ENCODE results near the gene PRR35. TPM values are rescaled to one million over a fixed set of nuclear protein-coding genes. Genes with fewer than 3 reads are reported as not detected.

PRR35 gene
- total and polyA plus RNA-seq, 2 of the 4 experiments (the other 2 are of a cell fraction), result not detected

DNA sequence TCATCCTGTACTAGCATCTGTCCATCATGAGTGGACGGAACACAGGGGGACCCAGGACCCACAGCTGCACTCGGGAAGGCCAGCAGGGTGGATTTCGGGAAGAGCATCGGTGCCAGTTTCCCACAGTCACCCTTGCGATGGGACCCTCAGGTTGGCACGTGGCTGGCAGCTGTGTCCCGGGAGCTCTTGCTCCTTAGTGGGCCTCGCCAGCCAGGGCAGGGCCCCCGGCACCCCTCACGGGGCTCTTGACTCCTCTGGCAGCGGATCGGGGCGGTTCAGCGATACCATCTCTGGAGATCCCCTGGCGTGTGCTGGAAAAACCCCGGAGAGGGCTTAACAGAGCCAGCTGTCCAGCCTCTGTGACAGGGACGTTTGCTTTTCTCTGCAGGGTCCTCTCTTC, 23.4 kb upstream of the PRR35 start:
- H4K20me1 ChIP-seq (ENCODE audit: insufficient read depth, low read length), result peaks cover 67% of the 10 kb centered on the region
- peaks cover 11% of the 10 kb centered on the region; the same call in 1 of the 2 replicates for H3K36me3 ChIP-seq (ENCODE audit: control insufficient read depth, insufficient read depth, low read length)
- no peak overlapping the region for H3K18ac ChIP-seq (ENCODE audit: low read depth, low read length)
- no peak overlapping the region for H2AFZ ChIP-seq (replicated peaks; ENCODE audit: low read length, poor library complexity)
- H4K91ac ChIP-seq (ENCODE audit: insufficient read depth, low read depth, low read length), result no peak overlapping the region
- H3K9me3 ChIP-seq (ENCODE audit: control insufficient read depth, insufficient read depth, low read length), result no peaks in the 10 kb centered on the region
- no peak overlapping the region for H3K4me2 ChIP-seq (ENCODE audit: low read depth, low read length)
- dilution Hi-C loops (cut with HindIII; ENCODE audit: low sequenced_read_pairs, unreplicated experiment) (no loop called here), in situ Hi-C loops (cut with MboI; ENCODE audit: low sequenced_read_pairs) (no loop called here), intact Hi-C loops (cut with micrococcal nuclease) (no loop called here)
- H3K9me1 ChIP-seq (ENCODE audit: insufficient read depth, low read length), result peaks cover 12% of the 10 kb centered on the region; the same call in 1 of the 2 replicates
- H2AK9ac ChIP-seq (replicated peaks; ENCODE audit: low read depth, low read length, poor library complexity), result no peak overlapping the region
- H3K27ac ChIP-seq (ENCODE audit: insufficient read depth, low read length), result no peak overlapping the region
- H3K79me1 ChIP-seq (ENCODE audit: low read depth in 1 of 2, low read length in 2 of 2), result peaks cover 13 to 74% of the 10 kb centered on the region in 2 experiments
- no peak overlapping the region for H2BK5ac ChIP-seq (ENCODE audit: low read depth, low read length, poor library complexity, severe bottlenecking)
- WGBS, 2 experiments (ENCODE audit: extremely low coverage in 2 of 2, insufficient read length in 1 of 2), result 99% methylated on average over 14 of the region's 17 CpGs; no CpG with 5 or more reads in 1 of the 2 experiments
- H3K4ac ChIP-seq (ENCODE audit: low read depth, low read length), result no peak overlapping the region
- H3K4me1 ChIP-seq (ENCODE audit: control insufficient read depth, insufficient read depth, low read length), result peaks cover 22% of the 10 kb centered on the region
- CTCF ChIA-PET, result no interaction called here
- no peak overlapping the region for H2BK120ac ChIP-seq (ENCODE audit: low read depth, low read length)
- POLR2A ChIA-PET (ENCODE audit: unreplicated experiment), result no interaction called here
- ATAC-seq (ENCODE audit: low read depth), result no peak
- no peak overlapping the region for H4K5ac ChIP-seq (ENCODE audit: low read depth, low read length)
- no peak overlapping the region for H3K23ac ChIP-seq (ENCODE audit: low read depth, low read length)
- no TSS peak for BruUV-seq (replicated peaks)
- H2AK5ac ChIP-seq (ENCODE audit: low read depth, low read length), result no peak overlapping the region; the same call in 1 of the 2 replicates
- H2BK20ac ChIP-seq (ENCODE audit: low read depth, low read length), result no peak overlapping the region
- no peak overlapping the region for H4K8ac ChIP-seq (ENCODE audit: low read depth in 2 of 2, low read length in 2 of 2)
- no peak overlapping the region for H3K9ac ChIP-seq (ENCODE audit: low read depth, low read length)
- H3K4me3 ChIP-seq (ENCODE audit: insufficient read depth, low read depth, low read length), result no peak overlapping the region
- H3K14ac ChIP-seq (replicated peaks; ENCODE audit: low read depth, low read length), result no peak overlapping the region
- DNase-seq, result no peak
- H3K27me3 ChIP-seq (ENCODE audit: control insufficient read depth, insufficient read depth, low read length), result no peaks in the 10 kb centered on the region
- no peak overlapping the region for H2BK15ac ChIP-seq (ENCODE audit: low read depth, low read length)
- no peak overlapping the region for H3K56ac ChIP-seq (ENCODE audit: extremely low read depth, insufficient read depth, low read length)
- TF ChIP-seq RAD21 (IDR thresholded peaks at IDR 0.05; ENCODE audit: low read length) (no peak), POLR2A (IDR thresholded peaks at IDR 0.05; ENCODE audit: low read depth, low read length) (no peak), BHLHE40 (IDR thresholded peaks at IDR 0.05; ENCODE audit: low read depth, low read length) (no peak), MAFK (IDR thresholded peaks at IDR 0.05; ENCODE audit: low read depth, low read length) (no peak), MXI1 (IDR thresholded peaks at IDR 0.05; ENCODE audit: borderline replicate concordance, low read depth, low read length) (no peak), NFE2L2 (IDR thresholded peaks at IDR 0.05; ENCODE audit: low read depth, low read length) (no peak), MAZ (IDR thresholded peaks at IDR 0.05; ENCODE audit: borderline replicate concordance, low read depth, low read length) (no peak)
- TF ChIP-seq, protein P1, sequence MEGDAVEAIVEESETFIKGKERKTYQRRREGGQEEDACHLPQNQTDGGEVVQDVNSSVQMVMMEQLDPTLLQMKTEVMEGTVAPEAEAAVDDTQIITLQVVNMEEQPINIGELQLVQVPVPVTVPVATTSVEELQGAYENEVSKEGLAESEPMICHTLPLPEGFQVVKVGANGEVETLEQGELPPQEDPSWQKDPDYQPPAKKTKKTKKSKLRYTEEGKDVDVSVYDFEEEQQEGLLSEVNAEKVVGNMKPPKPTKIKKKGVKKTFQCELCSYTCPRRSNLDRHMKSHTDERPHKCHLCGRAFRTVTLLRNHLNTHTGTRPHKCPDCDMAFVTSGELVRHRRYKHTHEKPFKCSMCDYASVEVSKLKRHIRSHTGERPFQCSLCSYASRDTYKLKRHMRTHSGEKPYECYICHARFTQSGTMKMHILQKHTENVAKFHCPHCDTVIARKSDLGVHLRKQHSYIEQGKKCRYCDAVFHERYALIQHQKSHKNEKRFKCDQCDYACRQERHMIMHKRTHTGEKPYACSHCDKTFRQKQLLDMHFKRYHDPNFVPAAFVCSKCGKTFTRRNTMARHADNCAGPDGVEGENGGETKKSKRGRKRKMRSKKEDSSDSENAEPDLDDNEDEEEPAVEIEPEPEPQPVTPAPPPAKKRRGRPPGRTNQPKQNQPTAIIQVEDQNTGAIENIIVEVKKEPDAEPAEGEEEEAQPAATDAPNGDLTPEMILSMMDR (conservative IDR thresholded peaks at IDR 0.05; ENCODE audit: low read depth, low read length), result no peak
- TF ChIP-seq, protein P2, sequence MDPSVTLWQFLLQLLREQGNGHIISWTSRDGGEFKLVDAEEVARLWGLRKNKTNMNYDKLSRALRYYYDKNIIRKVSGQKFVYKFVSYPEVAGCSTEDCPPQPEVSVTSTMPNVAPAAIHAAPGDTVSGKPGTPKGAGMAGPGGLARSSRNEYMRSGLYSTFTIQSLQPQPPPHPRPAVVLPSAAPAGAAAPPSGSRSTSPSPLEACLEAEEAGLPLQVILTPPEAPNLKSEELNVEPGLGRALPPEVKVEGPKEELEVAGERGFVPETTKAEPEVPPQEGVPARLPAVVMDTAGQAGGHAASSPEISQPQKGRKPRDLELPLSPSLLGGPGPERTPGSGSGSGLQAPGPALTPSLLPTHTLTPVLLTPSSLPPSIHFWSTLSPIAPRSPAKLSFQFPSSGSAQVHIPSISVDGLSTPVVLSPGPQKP (IDR thresholded peaks at IDR 0.05; ENCODE audit: borderline replicate concordance, low read depth, low read length), result no peak
- TF ChIP-seq, protein P3, sequence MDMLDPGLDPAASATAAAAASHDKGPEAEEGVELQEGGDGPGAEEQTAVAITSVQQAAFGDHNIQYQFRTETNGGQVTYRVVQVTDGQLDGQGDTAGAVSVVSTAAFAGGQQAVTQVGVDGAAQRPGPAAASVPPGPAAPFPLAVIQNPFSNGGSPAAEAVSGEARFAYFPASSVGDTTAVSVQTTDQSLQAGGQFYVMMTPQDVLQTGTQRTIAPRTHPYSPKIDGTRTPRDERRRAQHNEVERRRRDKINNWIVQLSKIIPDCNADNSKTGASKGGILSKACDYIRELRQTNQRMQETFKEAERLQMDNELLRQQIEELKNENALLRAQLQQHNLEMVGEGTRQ (IDR thresholded peaks at IDR 0.05; ENCODE audit: low read depth, low read length), result no peak
